Measurements from ENCODE around the gene ARVCF.

Gene ARVCF, protein sequence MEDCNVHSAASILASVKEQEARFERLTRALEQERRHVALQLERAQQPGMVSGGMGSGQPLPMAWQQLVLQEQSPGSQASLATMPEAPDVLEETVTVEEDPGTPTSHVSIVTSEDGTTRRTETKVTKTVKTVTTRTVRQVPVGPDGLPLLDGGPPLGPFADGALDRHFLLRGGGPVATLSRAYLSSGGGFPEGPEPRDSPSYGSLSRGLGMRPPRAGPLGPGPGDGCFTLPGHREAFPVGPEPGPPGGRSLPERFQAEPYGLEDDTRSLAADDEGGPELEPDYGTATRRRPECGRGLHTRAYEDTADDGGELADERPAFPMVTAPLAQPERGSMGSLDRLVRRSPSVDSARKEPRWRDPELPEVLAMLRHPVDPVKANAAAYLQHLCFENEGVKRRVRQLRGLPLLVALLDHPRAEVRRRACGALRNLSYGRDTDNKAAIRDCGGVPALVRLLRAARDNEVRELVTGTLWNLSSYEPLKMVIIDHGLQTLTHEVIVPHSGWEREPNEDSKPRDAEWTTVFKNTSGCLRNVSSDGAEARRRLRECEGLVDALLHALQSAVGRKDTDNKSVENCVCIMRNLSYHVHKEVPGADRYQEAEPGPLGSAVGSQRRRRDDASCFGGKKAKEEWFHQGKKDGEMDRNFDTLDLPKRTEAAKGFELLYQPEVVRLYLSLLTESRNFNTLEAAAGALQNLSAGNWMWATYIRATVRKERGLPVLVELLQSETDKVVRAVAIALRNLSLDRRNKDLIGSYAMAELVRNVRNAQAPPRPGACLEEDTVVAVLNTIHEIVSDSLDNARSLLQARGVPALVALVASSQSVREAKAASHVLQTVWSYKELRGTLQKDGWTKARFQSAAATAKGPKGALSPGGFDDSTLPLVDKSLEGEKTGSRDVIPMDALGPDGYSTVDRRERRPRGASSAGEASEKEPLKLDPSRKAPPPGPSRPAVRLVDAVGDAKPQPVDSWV

DNA sequence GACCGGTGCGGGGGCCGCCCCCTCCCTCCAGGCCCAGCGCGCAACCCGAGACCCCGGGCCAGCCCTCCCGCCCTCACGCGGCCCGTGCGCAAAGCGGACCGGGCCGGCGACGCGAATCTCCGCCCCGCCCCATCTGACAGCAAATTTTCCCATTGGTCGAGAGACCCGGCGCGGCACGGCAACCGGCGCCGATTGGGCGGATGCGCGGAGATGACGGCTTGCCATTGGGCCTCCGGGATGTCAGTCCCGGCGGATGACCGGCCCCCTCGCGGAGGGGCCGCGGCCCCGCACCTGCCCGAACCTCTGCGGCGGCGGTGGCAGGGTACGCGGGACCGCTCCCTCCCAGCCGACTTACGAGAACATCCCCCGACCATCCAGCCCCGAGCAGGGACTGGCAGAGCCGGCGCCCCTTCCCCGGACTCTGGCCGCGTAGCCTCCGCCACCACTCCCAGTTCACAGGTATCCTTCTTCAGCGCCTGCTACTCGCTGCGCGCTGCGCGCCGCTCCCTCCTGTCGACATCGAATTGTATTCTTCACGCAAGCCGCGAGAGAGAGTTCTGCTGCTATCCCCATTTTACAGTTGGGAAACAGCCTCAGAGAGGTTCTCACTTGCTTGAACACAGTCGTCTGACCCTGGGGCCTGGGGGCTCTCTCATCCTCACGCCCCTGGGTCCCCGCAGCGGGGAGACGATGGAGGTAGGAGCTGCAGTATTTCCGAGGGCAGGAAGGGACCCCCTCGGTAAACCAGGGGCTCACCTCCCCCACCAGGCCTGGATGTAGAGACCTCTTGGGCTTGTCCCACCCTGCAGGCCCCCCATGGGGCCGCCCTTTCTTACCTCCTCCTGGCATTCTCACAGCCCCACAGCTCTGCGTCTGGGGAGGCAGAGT lies at the start of gene ARVCF:
ARVCF (minus strand) TSS at position 90 of the 888 bp plus-strand sequence. CDS start 26,029 bp downstream, outside the sequence.
- peak; percentile 86 for DNase-seq

DNA sequence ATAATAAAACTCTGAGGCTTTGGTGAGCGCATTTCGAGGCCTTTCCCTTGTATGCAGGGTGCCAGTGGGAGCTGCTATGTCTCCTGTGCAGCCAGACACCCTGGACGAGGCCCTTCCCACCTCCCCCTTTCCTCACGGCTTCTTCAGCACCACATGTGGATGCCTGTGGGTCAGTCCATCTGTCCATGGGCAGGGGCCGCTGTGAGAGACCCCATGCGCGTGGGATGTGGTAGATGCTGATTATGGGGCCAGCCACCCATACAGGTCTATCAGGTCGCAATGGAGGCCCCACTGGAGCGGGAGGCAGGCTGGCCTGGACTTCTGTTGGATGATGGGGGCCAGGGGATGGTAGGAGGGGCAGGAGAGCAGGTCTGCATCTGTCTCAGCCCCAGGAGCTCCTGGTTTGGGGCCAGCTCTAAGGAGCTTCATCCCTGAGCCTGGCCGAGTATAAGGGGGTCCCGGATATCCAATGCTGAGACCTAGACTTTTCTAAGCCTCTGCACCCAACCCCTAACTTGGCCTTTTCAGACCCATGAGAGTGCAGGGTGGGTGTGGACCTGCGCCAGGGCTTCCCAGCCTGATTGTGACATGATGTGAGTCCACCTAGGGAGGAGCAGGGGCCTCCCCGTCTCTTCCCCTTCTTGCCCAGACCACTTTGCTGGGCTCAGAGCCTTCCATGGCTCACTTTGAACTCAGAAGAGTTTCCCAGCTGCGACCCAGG lies 49.4 kb upstream of the ARVCF start:
- DNase-seq = no peak

DNA sequence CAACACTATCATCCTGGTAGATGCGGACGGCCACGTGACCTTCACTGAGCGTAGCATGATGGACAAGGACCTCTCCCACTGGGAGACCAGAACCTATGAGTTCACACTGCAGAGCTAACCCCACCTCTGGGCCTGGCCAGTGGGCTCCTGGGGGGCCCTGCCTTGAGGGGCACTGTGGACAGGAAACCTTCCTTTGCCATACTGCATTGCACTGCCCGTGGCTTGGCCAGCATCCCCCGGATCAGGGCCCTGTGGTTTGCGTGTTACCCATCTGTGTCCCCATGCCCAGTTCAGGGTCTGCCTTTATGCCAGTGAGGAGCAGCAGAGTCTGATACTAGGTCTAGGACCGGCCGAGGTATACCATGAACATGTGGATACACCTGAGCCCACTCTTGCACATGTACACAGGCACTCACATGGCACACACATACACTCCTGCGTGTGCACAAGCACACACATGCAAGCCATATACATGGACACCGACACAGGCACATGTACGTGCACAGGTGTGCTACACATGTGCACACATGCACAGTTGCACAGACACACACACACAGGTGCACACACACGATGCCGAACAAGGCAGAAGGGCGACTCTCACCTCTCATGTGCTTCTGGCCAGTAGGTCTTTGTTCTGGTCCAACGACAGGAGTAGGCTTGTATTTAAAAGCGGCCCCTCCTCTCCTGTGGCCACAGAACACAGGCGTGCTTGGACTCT lies 48.1 kb upstream of the ARVCF start:
- no peak for DNase-seq

DNA sequence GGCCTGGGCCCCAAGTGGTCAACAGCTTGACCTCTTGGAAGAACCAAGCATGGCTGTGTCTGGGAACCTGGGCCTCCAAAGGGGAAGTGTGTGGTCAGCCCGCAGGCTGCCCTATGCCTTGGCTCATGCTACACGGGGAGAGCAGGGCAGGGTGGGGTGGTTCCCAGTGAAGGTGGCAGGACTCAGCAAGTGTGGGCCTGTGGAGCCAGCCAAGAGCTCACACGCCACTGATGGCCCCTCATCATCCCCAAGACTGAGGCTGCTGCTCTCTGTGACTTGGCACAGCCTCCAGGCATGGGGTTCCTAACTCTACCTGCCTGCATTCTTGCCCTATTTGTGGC lies 47.5 kb upstream of the ARVCF start:
- DNase-seq = no peak

DNA sequence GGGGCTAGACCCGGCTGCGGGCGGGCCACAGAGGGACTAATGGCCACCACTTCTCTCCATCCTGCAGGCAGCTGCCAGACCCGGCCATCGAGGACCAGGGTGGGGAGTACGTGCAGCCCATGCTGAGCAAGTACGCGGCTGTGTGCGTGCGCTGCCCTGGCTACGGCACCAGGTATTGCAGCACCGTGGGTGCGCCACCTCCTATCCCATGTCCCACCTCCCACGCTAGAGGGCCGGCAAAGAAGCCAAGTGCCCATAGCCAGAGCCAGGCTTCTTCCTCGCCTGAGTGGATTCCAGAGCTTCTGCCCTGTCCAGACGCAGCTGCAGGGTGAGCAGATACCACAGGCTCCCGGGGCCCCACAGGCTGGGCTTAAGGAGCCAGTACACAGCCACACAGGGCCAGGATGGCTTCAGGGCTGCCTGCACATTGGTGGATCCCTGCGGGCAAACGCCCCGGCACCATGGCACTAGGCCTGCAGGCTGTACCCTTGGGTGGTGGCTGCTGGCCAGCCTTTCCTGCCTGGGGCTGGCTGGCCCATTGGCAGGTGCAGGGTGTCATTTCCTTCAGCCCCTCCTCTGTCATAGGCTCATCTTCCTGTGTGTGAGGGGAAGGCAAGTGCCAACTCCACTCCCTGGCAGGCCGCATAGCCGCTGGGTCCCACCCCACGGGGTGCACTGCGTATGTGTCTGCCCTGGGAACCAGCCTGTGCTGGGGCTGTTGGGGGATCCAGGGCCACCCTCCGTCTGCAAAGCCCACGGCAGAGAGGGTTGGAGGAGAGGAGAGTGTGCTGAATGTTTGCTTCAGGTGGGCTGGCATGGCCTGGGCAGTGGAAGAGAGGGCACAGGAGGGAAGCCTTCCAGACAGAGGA lies 46.9 kb upstream of the ARVCF start:
- no peak for DNase-seq

DNA sequence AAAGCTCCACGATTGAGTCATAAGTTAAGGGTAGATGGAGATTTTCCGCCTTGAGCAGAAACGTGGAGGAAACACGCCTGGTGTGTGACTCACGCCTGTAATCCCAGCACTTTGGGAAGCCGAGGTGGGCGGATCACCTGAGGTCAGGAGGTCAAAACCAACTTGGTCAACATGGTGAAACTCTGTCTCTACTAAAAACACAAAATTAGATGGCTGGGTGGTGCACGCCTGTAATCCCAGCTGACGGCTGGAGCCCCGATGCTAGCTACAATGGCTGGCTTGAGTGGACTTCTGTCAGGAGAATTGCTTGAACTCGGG lies 46.1 kb upstream of the ARVCF start:
- DNase-seq = no peak

DNA sequence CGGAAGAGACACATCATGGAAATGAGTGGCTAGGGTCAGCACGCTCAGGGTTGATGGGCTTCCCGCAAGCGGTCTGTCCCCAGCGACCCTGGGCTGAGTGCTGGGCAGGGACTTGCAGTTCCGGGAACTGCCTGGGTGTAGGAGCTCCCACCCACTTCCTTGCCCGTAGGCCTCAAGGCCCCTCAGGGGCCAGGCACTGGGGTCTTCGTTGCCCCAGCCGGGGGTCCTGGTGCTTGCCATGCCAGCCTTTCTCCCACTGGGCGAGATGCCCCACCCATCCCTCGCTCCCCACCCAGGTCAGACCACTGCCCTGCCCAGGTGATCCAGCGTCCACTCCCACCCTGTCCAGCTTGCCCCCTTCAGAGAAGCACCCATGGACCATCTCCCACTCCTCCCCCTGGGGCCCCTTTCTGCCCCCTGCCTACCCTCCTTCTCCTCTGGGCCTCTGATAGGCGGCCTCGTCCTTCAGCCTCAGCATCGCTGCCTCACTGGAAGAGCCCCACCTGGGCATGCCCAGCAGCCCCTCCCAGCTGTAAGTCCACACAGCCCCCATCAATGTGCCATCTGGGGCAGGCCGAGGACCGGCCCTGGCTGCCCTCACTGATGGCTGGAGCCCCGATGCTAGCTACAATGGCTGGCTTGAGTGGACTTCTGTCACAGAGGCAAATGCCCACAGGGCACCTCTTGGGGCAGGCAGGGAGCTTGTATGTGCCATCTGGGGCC lies 45.6 kb upstream of the ARVCF start:
- no peak for DNase-seq

DNA sequence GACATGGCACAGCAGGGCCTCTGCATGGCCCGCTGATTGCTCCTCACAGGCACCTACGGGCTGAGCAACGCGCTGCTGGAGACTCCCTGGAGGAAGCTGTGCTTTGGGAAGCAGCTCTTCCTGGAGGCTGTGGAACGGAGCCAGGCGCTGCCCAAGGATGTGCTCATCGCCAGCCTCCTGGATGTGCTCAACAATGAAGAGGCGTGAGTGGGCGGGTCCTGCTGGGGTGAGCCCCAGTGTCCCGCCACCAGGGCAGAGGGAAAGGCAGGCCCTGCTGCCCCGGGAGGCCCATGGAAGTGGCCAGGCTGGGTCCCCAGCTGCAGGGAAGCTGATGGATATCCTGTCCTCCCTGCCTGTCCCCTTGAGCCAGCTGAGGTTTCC lies 44.8 kb upstream of the ARVCF start:
- DNase-seq = no peak

DNA sequence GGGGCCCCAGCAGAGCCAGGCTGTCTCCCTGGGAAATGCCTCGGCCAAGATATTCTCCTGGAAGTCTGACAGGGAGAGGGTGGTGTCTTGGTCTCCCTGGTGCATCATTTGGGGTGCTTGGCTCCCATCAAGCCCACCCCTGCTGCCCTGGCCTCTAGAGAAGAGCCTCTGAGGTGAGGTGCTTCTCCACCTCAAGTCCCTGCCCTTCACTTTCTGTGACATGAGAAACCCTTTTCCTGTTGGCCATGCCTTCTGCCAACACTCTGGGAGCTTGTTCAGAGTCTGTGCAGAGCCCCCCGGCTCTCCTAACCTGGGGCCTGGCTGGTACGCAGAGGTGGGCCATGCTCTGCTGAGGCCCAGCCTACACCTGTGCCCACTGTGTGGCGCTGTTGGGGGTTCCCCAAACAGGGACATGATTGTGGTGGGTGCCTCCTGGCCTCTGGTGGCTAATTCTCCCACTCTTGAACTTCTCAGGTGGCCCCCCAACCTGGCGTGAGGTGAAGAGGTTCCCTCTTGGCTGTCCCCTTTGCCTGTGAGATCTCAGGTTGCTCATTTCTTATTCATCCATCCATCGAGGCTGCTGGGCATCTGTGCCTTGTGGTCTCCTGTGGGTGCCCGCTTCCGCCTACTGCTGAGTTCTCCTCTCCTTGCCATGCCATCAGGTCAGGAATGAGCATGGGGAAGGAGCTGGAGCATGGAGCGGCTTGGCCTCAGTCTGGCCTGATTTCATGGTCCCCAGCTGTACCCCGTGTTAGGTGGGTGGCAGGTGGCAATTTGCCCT lies 44.3 kb upstream of the ARVCF start:
- DNase-seq = no peak

DNA sequence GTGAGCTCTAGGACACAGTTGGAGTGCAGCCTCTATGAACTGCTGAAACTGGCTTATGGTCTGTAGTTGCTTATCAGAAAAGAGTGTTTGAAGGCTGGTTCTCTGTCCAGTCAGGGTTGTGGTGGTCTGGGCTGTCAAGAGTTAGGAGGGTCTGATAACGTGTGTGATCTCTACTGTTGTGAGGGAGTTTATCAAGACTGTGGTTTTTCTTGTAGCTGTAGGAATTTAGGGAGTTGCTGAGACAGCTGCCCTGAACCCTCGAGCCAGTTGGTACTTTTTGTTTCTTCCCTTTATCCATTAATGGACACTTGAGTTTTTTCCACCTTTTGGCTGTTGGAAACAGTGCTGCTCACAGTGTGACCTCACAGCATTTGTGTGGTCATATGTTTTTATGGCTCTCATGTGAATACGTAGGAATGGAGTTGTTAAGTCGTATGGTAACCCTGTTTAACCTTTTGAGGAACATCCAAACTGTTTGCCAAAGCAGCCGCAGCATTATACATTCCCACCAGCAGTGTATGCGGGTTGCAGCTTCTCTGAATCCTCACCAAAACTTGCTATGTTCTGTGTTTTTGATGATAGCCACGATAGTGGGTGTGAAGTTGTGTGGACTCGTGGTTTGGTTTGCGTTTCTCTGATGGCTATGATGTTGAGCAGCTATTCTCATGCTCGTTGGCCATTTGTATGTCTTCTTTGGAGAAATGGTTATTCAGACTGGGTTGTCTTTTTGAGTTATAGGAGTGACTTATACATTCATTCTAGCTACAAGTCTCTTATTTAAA lies 42.6 kb upstream of the ARVCF start:
- no peak for DNase-seq

DNA sequence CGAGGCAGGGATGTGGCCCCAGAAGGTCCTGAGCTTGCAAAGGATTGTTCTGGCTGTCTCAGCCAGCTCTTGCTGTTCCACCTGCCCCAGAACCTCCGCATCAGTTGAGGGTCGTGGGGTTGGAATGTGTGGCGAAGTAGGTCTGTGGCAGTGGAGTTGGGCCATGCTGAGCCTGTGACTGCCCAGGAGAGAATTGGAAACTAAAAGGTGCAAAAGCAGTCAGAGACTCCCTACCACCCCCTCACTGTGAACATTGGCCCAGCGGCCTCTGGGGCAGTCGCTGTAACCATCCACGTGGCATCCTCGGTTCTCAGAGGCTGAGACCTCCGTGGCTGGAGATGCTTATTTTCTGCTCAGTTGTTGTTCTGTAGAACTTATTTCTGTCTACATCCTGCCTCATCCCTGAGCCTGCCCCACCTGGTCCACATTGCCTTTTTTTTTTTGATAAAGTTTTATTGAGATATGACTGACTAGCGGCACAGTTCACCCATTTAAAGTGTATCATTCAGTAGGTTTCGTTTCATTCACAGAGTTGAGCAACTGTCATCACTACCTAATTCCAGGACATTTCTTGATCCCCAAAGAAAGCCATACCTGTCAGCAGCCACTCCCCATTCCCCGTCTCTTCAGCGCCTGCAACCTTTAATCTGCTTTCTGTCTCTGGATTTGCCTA lies 41.1 kb upstream of the ARVCF start:
- DNase-seq = no peak

DNA sequence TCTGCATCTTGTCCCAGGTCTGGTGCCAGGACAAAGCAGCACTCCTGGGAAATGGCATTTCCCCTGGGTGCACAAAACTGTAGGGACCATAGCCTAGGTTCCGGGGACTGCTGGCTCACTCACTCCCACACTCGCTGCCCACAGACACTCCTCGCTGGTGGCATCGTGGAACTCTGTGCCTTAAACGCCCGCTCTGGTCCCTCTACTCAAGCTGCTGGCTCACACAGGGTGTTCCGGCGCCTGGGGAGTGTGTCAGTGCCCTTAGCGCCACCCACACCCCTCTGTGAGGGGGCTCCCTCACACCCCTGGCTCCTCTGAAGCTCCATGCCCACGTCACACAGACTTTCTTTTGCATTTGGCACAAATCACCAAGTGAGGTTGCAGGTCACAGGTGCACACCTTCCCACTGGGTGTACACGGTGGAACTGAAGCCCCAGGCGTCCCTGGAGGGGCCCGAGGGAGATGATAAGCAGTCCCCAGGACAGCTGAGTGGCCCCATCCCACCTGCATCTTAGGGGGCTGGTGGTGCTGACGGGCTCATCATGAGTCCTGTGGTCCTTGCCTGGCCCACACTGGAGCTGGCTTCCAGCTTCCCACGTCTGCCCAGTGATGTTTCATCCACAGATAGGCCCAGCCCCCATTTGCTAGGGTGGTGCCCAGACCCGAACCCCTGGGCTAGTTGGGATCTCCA lies 40.2 kb upstream of the ARVCF start:
- no peak for DNase-seq

DNA sequence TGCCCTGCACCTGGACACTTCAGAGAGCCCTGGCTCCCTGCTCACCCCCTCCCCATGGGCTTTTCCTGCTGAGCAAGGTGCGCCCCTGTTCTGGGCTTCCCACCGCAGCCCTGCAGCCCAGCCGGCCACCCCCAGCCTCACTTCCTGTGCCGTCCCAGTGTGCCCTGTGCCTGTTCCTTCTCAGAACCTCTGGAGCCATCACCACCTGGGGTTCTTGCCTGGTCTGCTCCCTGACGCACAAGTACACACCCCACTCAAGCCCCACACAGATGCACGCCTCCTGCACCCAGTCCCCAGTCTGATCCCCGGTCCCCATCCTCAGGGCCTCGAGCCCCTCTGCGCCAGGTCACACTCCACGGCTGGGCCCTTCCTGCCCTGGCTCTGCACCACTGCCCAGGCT lies 39.5 kb upstream of the ARVCF start:
- DNase-seq = no peak

DNA sequence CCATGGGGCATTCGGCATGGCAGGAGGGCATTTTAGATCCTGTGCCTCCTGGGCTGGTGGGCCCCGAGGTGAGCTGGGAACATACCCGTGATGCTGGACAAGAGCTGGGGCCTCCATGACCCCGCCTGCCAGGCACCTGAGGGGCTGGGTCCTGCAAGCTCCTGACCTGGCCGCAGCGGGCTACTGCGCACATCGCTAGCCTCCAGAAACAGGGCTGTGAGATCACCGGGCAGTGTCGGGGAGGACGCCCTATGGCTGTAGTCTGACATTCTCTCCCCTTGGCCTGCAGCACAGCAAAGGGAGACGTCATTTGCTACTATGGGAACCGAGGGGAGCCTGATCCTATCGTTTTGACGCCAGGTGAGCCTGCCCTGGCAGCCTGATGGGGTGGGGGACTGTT lies 39.0 kb upstream of the ARVCF start:
- no peak for DNase-seq

DNA sequence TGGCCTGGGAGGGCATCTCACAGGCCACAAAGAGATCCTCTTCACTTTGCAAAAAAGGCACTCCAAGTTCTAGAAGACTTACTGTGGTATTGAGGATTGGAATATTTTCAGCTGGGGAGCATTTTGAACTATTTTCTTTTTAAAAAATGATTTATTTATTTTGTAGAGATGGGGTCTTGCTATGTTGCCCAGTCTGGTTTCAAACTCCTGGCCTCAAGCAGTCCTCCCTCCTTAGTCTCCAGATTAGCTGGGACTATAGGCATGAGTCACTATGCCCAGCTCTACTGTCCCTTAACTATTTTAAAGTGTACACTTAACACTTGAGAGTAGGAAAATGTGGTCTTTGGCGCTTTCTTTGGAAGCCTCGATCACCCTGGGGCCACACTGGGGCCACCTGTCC lies 38.5 kb upstream of the ARVCF start:
- DNase-seq = no peak

DNA sequence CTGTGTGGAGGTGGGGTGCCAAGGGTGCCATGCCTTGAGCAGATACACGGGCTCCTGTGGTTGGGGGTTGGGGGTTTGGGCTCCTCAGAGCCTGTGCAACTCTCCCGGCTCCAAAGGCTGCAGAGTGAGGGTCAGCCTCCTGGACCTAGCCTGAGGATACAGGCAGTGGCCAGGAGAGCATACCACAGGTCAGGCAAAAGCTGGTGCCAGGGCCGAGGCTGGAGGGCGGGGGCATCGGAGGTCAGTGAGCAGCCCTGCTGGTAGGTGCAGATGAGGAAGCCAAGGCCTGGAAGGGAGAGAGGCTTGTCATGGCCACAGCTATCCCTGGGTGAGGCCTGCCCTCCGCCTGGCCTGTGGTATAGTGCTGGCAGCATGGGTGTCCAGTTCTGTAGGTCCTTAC lies 37.9 kb upstream of the ARVCF start:
- no peak for DNase-seq

DNA sequence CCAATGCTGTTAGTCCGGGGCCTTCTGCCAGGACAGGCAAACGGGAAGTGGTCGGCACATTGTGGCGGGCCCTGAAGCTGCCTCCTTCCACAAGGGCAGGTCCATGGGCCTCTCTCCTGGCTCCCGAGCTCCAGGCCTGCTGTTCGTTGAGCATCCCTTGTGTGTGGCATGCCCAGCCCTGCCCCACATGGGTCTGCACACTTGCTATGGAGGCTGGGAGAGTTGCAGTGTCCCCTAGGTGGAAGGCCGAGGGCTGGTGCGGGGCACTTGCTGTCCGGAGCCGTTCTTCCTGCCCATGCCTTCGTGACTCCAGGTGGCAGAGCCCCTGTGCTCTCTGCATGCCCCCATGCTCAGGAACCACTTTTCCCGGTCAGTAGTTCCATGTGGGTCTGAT lies 37.4 kb upstream of the ARVCF start:
- DNase-seq = no peak
